ENCODE data around the gene ABTB2. TPM values are rescaled to one million over a fixed set of nuclear protein-coding genes. Genes with fewer than 3 reads are reported as not detected.

The ABTB2 gene
- total RNA-seq, 2 experiments from 2014 or later, result 0.97 TPM

DNA sequence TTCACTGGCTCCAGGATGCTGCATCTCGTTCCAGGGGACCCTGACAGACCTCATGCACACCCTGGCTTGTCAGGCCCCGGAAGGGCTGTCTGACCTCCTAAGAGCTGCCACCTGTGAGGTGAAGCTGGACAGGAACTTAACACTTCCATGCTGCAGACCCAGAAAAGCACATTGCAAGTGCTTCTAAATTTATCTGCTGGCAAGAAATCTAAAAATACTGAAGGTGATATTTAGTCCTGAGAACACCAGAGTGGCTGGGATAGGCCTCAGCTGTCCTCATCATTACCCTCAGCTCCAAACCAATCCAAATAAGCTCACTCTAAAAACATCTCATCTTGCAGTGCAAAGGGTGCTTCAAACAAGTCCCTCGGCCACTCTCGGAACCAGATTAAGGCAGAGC is 46.7 kb downstream of the ABTB2 start:
- ChIA-PET POLR2A (no interaction called here), CTCF (interaction anchor here (2.0 kb wide), 1 partner anchor 10 kb away, joined by 6 read pairs; no protein-coding TSS in a partner anchor)
- Mint-ChIP-seq H3K4me3 (no peak overlapping the region), H3K27ac (no peak overlapping the region), H3K27me3 (ENCODE audit: low read depth) (peaks cover 5% of the 10 kb centered on the region), H3K4me1 (ENCODE audit: low read depth) (peaks cover 57% of the 10 kb centered on the region), H3K36me3 (ENCODE audit: low read depth) (no peaks in the 10 kb centered on the region), H3K9me3 (ENCODE audit: insufficient read depth) (no peaks in the 10 kb centered on the region)
- ATAC-seq (no peak), DNase-seq (no peak)

DNA sequence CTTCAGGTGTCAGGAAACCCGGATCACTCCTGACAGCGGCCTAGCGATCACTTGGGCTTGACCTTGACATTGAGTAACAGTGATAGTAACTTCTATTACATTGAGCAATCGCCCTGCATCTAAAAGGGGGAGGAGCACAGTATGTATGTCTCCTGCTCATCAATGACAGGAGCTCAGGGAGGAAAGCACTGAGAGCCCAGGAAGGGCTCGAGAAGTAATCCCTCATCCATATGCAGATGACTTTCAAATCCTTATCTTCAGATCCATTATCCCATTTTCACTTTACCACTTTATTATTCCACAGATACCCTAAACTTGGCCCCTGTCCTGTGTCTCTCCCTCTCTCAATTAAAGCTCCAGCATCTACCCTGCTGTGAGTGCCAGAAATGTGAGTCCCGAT is 47.8 kb downstream of the ABTB2 start:
- Mint-ChIP-seq H3K27ac (no peak overlapping the region), H3K36me3 (ENCODE audit: low read depth) (no peaks in the 10 kb centered on the region), H3K27me3 (ENCODE audit: low read depth) (peaks cover 5% of the 10 kb centered on the region), H3K4me3 (no peak overlapping the region), H3K9me3 (ENCODE audit: insufficient read depth) (no peaks in the 10 kb centered on the region), H3K4me1 (ENCODE audit: low read depth) (peaks cover 55% of the 10 kb centered on the region)
- DNase-seq (no peak), ATAC-seq (no peak)
- ChIA-PET POLR2A (no interaction called here), CTCF (interaction anchor here (1.4 kb wide), 1 partner anchor 136 kb away, joined by 6 read pairs; no protein-coding TSS in a partner anchor)

DNA sequence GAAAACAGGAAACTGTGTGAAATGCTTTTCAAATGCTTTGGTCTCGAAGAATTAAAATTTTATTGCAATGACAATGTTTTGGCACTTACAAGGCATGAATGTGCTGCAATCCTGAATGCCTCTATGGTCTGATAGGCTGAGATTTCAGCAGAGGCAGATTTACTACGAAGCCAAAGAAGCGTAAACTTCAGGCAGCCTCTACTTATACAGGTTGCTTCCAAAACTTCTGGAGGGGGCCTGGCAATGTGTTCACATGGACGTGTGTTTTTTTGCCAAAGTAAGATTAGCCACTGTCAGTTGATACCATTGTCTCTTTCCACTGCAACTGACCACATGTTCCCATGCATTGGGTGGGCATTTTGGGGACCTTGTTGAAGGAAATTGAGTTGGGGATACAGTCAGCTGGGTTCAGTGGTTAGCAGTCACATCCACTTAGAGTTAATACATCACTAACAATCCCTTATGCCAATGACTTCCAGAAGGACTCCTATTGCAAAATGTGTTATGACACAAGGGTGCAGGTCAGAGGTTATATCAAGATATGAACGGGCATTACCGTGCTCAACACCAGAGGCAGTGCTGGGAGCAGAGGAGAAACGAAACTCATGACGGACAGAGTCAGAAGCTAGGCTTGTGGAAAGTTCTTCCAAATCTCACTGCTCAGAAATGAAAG is 48.8 kb downstream of the ABTB2 start:
- Mint-ChIP-seq H3K36me3 (ENCODE audit: low read depth) (no peaks in the 10 kb centered on the region), H3K9me3 (ENCODE audit: insufficient read depth) (no peaks in the 10 kb centered on the region), H3K27ac (no peak overlapping the region), H3K27me3 (ENCODE audit: low read depth) (peaks cover 5% of the 10 kb centered on the region), H3K4me3 (no peak overlapping the region), H3K4me1 (ENCODE audit: low read depth) (peaks cover 50% of the 10 kb centered on the region)
- ChIA-PET CTCF (interaction anchor here (1.4 kb wide), 1 partner anchor 135 kb away, joined by 6 read pairs; no protein-coding TSS in a partner anchor), POLR2A (no interaction called here)
- DNase-seq, result no peak
- ATAC-seq, result no peak

DNA sequence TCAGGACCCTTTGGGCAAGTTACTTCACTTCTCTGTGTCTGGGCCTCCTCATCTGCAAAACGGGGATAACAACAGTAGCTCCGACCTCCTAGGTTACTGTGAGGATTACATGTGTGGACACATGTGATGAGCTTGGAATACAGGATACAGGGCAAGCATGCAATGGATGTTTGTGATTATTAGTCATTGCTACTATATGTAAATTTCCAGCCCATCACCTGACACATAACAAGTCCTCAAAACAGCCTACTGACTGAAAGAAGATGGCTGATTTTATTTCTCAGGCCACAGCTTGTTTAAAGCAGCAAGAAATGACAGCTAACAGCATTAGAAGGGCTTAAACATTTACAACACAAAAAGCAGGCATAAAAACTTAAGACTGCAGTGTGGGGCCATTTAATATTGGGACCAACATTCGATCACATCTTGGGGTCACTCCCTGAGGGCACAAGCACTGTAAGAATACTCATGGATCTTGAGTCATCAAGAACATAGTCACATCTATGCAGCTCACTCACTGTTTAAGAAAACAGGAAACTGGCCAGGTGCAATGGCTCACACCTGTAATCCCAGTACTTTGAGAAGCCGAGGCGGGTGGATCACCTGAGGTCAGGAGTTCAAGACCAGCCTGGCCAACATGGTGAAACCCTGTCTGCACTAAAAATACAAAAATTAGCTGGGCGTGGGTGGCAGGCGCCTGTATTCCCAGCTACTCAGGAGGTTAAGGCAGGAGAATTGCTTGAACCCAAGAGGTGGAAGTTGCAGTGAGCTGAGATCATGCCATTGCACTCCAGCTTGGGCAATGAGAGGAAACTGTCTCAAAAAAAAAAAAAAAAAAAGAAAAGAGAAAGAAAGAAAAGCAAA is 49.5 kb downstream of the ABTB2 start:
- H3K9me3 Mint-ChIP-seq (ENCODE audit: insufficient read depth), result no peaks in the 10 kb centered on the region
- no peak overlapping the region for H3K4me3 Mint-ChIP-seq
- ChIA-PET CTCF (interaction anchor here (0.9 kb wide), 1 partner anchor 133 kb away, joined by 3 read pairs; no protein-coding TSS in a partner anchor), POLR2A (no interaction called here)
- peaks cover 5% of the 10 kb centered on the region for H3K27me3 Mint-ChIP-seq (ENCODE audit: low read depth)
- no peak for ATAC-seq
- H3K4me1 Mint-ChIP-seq (ENCODE audit: low read depth), result peaks cover 43% of the 10 kb centered on the region
- H3K36me3 Mint-ChIP-seq (ENCODE audit: low read depth), result no peaks in the 10 kb centered on the region
- no peak overlapping the region for H3K27ac Mint-ChIP-seq
- no peak for DNase-seq

DNA sequence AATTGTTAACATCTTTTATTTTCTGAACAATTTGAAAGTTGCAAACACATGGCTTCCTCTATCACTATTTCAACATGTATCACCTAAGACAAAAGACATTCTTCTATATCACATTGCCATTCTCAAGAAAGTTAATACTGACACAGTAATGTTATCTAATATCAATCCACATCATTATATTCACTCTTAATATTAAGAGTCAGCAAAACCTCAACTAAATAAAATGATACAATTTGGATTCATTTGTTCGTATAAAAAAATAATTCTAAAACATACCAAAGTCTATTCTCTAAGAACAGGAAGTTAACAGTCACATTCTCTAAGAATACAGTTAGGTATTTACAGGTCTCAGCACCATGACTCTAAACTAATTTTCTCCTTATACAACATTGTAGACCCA is 52.0 kb downstream of the ABTB2 start:
- Mint-ChIP-seq H3K4me1 (ENCODE audit: low read depth) (peaks cover 49% of the 10 kb centered on the region), H3K27me3 (ENCODE audit: low read depth) (peaks cover 5% of the 10 kb centered on the region), H3K4me3 (no peak overlapping the region), H3K9me3 (ENCODE audit: insufficient read depth) (no peaks in the 10 kb centered on the region), H3K27ac (no peak overlapping the region), H3K36me3 (ENCODE audit: low read depth) (no peaks in the 10 kb centered on the region)
- ChIA-PET POLR2A (no interaction called here), CTCF (no interaction called here)
- ATAC-seq (no peak), DNase-seq (no peak)

DNA sequence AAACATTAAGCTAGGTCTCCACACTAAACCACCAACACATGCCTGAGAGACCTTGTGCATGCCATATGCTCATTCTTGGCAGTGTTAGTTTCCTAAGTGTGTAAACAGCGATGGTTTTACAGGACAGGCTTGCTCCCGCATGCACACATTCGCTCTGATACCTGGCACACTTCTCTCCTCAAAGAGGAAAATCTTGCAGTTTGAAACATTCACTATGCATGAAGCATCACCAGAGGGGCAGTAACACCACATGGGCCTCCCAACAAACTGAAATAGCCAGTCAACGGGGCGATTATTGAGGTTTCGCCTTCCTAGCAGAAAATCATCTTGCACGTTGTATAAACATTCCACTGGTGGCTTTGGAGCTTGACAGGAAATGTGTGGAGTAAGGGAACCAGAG is 52.6 kb downstream of the ABTB2 start:
- peaks cover 48% of the 10 kb centered on the region for H3K4me1 Mint-ChIP-seq (ENCODE audit: low read depth)
- H3K4me3 Mint-ChIP-seq, result no peak overlapping the region
- ChIA-PET CTCF (interaction anchor here (1.7 kb wide), 1 partner anchor 10 kb away, joined by 3 read pairs; no protein-coding TSS in a partner anchor), POLR2A (no interaction called here)
- DNase-seq, result no peak
- no peak overlapping the region for H3K27ac Mint-ChIP-seq
- H3K9me3 Mint-ChIP-seq (ENCODE audit: insufficient read depth), result no peaks in the 10 kb centered on the region
- H3K36me3 Mint-ChIP-seq (ENCODE audit: low read depth), result no peaks in the 10 kb centered on the region
- peaks cover 2% of the 10 kb centered on the region for H3K27me3 Mint-ChIP-seq (ENCODE audit: low read depth)
- no peak for ATAC-seq

DNA sequence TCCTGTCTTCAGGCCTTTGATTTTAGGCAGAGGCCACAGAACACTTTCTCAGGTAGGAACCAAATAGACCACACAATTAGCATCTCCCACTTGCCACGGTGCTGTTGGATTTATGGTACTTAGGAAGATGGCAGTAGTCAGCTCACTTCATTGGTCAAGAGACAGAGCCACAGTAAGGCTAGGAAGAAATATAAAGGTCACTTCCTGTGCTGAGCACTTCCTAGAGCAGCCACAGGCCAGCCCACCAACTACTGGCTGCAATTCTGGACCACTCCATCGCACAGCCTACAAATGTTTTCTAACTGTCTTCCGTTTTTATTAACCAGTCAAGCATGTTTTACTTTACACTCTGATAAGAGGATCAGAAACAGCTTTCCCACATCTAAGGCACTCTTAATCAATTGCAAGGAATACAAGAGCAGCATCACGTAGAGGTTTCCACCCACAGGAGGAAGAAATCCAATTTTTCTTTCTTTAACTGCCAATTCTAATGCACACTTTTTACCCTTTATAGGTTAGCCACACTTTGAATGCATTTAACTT is 54.7 kb downstream of the ABTB2 start:
- ChIA-PET CTCF (no interaction called here), POLR2A (no interaction called here)
- ATAC-seq, result no peak
- DNase-seq, result no peak
- Mint-ChIP-seq H3K27ac (no peak overlapping the region), H3K4me3 (no peak overlapping the region), H3K27me3 (ENCODE audit: low read depth) (no peaks in the 10 kb centered on the region), H3K36me3 (ENCODE audit: low read depth) (no peaks in the 10 kb centered on the region), H3K9me3 (ENCODE audit: insufficient read depth) (no peaks in the 10 kb centered on the region), H3K4me1 (ENCODE audit: low read depth) (peaks cover 30% of the 10 kb centered on the region)

DNA sequence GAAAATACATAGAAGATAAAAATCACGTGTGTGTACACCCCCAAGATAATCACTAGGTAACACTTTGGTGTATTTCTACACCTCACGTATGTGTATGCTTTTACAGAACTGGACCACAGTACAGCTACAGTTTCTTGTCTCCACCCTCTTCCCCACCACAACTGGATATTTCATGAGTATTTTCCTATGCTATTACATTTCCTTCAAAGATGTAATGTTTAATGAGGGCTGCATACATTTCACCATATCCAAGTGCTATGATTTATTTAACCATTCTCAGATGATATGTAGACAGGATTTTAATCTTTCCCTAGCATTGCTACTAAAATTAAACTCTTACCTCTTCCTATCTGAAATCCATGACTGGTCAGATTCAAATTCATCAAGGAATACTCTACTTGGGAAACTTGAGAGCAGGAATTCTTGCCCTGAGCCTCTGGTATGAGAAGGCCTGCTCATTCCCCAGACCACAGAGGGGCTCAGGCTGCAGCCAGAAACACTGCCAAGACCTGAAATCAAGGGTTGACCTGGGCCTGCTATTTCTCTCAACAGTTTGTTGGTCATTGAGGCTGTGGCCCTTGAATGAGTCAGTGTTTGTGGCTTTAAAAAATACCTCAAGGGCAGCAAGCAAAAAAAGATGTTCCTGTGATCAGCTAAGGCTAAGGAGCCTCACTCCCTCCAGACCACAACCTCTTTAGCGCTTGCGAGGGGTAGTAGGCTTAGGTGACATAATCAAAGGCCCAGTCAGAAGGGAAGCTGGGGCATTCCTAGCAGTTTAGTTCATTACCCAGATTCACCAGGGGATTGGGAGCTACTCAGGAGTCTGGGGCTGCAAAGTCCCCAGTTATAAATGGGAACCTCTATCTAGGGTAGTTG is 55.5 kb downstream of the ABTB2 start:
- Mint-ChIP-seq H3K27ac (no peak overlapping the region), H3K4me1 (ENCODE audit: low read depth) (peaks cover 26% of the 10 kb centered on the region), H3K36me3 (ENCODE audit: low read depth) (no peaks in the 10 kb centered on the region), H3K4me3 (no peak overlapping the region), H3K9me3 (ENCODE audit: insufficient read depth) (no peaks in the 10 kb centered on the region), H3K27me3 (ENCODE audit: low read depth) (no peaks in the 10 kb centered on the region)
- POLR2A ChIA-PET, result no interaction called here
- no peak for ATAC-seq
- CTCF ChIA-PET, result interaction anchor here (0.8 kb wide), 1 partner anchor 128 kb away, joined by 3 read pairs; no protein-coding TSS in a partner anchor
- no peak for DNase-seq

DNA sequence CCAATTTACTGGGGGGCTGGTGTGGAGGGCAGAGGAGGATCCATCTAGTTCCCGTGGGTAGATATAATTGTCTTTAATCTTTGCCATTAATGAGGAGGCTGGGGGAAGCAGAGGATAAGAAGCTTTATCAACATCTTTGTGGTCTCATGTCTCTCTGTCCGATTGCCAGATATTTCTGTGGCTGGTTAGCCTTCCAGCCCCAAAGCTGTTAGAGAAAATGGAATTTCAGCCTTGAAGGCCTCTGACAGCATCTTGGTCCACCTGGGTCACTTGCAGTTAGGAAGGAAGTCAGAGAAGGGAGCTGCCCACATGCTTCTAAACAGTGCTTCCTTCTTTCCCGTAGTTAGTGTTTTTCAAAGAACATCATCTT is 56.9 kb downstream of the ABTB2 start:
- POLR2A ChIA-PET, result interaction anchor here (0.7 kb wide), 1 partner anchor 159 kb away, joined by 3 read pairs; no protein-coding TSS in a partner anchor
- H3K27me3 Mint-ChIP-seq (ENCODE audit: low read depth), result no peaks in the 10 kb centered on the region
- CTCF ChIA-PET, result interaction anchor here (1.2 kb wide), 1 partner anchor 127 kb away, joined by 4 read pairs; no protein-coding TSS in a partner anchor
- no peak for DNase-seq
- H3K27ac Mint-ChIP-seq, result no peak overlapping the region
- no peaks in the 10 kb centered on the region for H3K9me3 Mint-ChIP-seq (ENCODE audit: insufficient read depth)
- no peak for ATAC-seq
- H3K4me3 Mint-ChIP-seq, result no peak overlapping the region
- peaks cover 26% of the 10 kb centered on the region for H3K4me1 Mint-ChIP-seq (ENCODE audit: low read depth)
- no peaks in the 10 kb centered on the region for H3K36me3 Mint-ChIP-seq (ENCODE audit: low read depth)

DNA sequence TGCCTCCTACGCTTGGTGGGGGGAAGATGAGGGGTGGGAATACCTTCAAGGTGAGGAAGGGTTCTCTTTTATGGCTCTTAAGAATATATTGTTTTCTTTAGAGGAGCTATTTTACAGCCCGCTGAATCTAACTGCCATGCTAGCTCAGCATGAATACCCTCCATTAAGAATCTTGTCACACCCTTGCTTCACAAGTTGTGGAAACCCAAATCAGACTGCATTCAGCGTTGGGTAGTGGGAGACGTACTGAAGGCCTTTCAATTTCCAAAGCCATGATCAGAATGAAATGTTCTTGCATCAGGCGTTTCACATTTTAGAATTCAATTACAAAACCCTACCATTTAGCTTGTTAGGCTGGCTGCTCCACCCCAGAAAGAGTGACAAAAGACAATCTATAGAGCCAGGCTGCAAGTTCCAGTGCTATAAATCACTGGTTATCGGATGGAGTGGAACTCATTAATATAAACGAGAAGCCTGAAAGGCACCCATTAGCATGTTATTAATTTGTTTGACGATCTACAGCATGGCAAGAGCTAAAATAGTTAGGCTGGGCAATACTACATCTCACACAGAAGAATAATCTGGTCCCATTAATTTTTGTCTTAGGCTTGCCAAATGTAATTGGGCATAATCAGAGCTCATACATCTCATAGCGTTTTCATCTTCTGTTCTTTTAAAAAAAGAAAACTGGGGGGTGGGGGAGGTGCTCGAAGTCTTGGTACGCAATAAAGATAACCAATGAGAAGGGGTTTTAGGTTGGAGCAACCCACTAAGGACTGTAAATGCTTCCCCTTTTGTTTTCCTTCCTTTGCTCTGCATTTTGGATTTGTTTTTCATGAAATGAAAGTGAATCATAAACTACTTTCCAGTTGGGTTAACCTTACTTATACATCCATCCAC is 57.5 kb downstream of the ABTB2 start:
- POLR2A ChIA-PET, result no interaction called here
- DNase-seq (no peak), ATAC-seq (no peak)
- H3K27ac Mint-ChIP-seq, result no peak overlapping the region
- CTCF ChIA-PET, result interaction anchor here (1.0 to 1.2 kb wide), 2 partner anchors 11 to 126 kb away, joined by 3 to 4 read pairs; no protein-coding TSS in a partner anchor
- H3K4me1 Mint-ChIP-seq (ENCODE audit: low read depth), result peaks cover 26% of the 10 kb centered on the region
- H3K9me3 Mint-ChIP-seq (ENCODE audit: insufficient read depth), result no peaks in the 10 kb centered on the region
- no peak overlapping the region for H3K4me3 Mint-ChIP-seq
- no peaks in the 10 kb centered on the region for H3K36me3 Mint-ChIP-seq (ENCODE audit: low read depth)
- H3K27me3 Mint-ChIP-seq (ENCODE audit: low read depth), result no peaks in the 10 kb centered on the region

Measured in activated CD8-positive, alpha-beta T cell treated with anti-CD3 and anti-CD28 coated beads, Interleukin-2, amount 10 ng/mL, durations not matched to agents 7 days and 5 days (primary cell).